NCI-H128 (cell line): ENCODE data around the gene LRRN3.
"Not testable (repeated sequence)": the region's sequence is repeated elsewhere in the genome, so short reads cannot be mapped to it uniquely, and the experiment has no call there.

ENCODE experiments used
- DNase-seq: peaks from one replicate; lab custom pipeline; 2025; ENCODE audit not compliant: unreplicated experiment; lab: John Stamatoyannopoulos, UW

LRRN3 gene

GRCh38 chr7:111090846-111091245 is at the start of gene LRRN3:
Gene LRRN3, plus strand, starts transcription at chr7:111091127. Its CDS starts 31,646 bp downstream, at chr7:111122773.
- DNase-seq = no peak

- DNase-seq = no peak
These were observed 49.4 kb upstream of the LRRN3 start for GRCh38 chr7:111041577-111041976.

GRCh38 chr7:111042842-111043241 is 48.1 kb upstream of the LRRN3 start:
- no peak for DNase-seq

GRCh38 chr7:111043561-111043960 is 47.4 kb upstream of the LRRN3 start:
- DNase-seq = no peak

- no peak for DNase-seq
These were observed 45.5 kb upstream of the LRRN3 start for GRCh38 chr7:111045449-111045848.

- DNase-seq = no peak
These were observed 43.3 kb upstream of the LRRN3 start for GRCh38 chr7:111047595-111047994.

- no peak for DNase-seq
These were observed 40.8 kb upstream of the LRRN3 start for GRCh38 chr7:111049971-111050680.

- no peak for DNase-seq
These were observed 40.0 kb upstream of the LRRN3 start for GRCh38 chr7:111050875-111051416.

- DNase-seq = no peak
These were observed 39.1 kb upstream of the LRRN3 start for GRCh38 chr7:111051832-111052231.

GRCh38 chr7:111053035-111053434 is 37.9 kb upstream of the LRRN3 start:
- DNase-seq = no peak

GRCh38 chr7:111056371-111056770 is 34.6 kb upstream of the LRRN3 start:
- DNase-seq = no peak

GRCh38 chr7:111057066-111057465 is 33.9 kb upstream of the LRRN3 start:
- DNase-seq = no peak

GRCh38 chr7:111059833-111060232 is 31.1 kb upstream of the LRRN3 start:
- DNase-seq = no peak

GRCh38 chr7:111063166-111063565 is 27.8 kb upstream of the LRRN3 start:
- DNase-seq = no peak

- DNase-seq = no peak
These were observed 23.7 kb upstream of the LRRN3 start for GRCh38 chr7:111067251-111067650.

GRCh38 chr7:111067682-111068081 is 23.2 kb upstream of the LRRN3 start:
- DNase-seq = no peak

- no peak for DNase-seq
These were observed 22.3 kb upstream of the LRRN3 start for GRCh38 chr7:111068618-111069017.

GRCh38 chr7:111071556-111071955 is 19.4 kb upstream of the LRRN3 start:
- no peak for DNase-seq

- not testable (repeated sequence) for DNase-seq
These were observed 18.3 kb upstream of the LRRN3 start for GRCh38 chr7:111072658-111073057.

GRCh38 chr7:111074071-111074747 is 16.7 kb upstream of the LRRN3 start:
- no peak for DNase-seq

GRCh38 chr7:111074748-111075146 is 16.2 kb upstream of the LRRN3 start:
- DNase-seq = no peak

- DNase-seq = no peak
These were observed 15.4 kb upstream of the LRRN3 start for GRCh38 chr7:111075498-111075897.
